ENCODE results near the gene PRKN.

GRCh38 chr6:162421004-162421403, 306.6 kb downstream of the PRKN start:
- TF ChIP-seq CTCF (conservative IDR thresholded peaks at IDR 0.05 in 1 of 2, IDR thresholded peaks at IDR 0.05 in 1 of 2; ENCODE audit: low read depth in 1 of 2, low read length in 2 of 2) (no peak), EZH2 (IDR thresholded peaks at IDR 0.05; ENCODE audit: low read length, missing control alignments) (no peak)

All from fibroblast of lung (primary cell).